Stimulated activated CD8-positive, alpha-beta memory T cell treated with anti-CD3 and anti-CD28 coated beads, Interleukin-15, amount 100 ng/mL, for 4 hours (primary cell): ENCODE measurements around the gene SLC6A5.

Experiments used
- DNase-seq, 2 donors: peaks; one replicate each; pipeline ENCODE4 v3.0.0-alpha.2; 2020; ENCODE audit warnings: low read depth in 2 of 2

Gene SLC6A5

DNA sequence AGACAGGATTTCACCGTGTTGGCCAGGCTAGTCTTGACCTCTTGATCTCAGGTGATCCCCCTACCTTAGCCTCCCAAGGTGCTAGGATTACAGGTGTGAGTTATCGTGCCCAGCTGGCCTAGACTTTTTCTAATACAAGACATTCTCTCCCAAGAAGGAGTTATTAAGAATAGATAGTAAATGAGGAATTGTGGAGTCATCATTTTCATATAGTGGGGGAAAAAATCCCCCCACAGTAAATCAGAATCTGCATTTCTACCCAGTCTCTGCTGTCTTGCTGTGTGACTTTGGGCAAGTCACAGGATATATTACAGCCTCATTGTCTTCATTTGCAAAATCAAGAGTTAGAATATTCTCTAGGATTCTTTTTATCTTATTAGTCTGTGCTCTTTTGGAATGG lies 21.6 kb downstream of the SLC6A5 start:
- DNase-seq, result no peak

DNA sequence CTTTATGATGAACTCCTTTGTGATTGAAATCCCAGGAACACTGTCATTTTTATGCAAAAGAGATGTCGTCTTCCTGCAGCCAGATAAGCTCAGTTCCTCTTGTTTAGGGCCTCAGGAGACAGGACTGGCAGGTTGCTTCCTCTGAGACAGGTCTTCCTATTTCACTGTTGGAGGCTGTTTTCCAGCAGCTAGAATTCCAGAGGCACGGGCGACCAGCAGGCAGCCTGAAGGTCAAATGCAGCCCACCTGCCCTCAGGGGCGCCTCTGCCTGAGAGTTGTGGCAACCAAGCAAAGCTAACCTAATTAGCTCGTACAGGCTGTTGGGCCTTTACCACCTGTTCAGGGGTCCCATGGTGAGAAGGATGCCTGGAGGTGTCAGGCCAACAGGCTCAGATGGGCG lies 22.3 kb downstream of the SLC6A5 start:
- no peak for DNase-seq

DNA sequence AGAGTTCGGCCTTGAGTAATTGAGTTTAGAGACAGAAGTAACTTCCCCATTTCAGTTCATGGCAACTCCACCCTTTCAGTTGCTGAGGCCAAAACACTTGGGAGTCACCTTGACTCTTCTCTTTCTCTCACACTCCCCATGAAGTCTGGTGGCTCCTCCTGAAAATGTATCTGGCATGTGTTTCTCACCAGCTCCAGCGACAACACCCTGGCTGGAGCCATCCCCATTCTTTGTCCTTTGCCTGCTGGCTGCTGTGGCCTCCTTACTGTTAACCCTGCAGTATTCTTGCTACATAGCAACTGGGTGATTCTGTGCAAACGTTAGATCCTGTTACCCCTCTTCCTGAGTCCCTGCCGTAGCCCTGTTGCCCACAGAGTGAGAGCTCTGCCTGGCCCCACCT lies 23.8 kb downstream of the SLC6A5 start:
- no peak for DNase-seq

DNA sequence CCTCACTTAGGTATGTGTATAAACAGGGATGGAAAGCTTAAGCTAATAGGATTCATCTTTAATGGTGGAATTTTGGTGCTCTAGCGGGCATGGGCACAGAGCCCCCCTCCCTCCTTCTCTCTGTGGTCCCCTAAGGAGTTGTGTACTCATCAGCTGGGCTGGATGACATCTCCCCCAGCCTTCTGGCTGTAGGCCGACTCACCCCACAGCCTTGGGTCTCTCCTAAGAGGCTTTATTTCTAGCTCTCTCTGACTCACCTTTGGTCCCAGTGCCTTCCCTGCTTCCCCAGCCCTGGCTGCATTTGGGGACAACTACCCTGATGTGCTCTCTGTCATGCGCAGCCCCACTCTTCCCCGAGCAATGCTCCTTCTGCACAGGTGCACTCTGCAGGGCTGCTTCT lies 26.9 kb downstream of the SLC6A5 start:
- DNase-seq, result no peak

DNA sequence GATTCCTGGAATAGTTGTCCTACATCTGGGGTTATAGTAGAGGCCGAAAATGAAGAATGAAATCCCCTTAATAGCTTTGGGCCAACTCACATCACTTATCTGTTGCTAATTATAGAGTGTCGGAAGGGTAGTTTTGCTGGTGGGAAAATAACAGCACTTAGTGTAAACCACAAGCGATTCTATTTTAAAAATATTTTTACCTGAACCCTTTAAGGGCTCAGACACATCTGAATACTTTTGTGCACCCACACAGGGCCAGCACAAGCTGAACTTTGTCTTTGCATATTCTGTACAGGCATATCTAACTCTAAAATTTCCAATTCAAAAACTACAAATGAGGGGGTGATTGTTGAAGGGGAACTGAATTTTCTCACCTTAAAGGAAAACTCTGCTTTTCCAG lies 27.6 kb downstream of the SLC6A5 start:
- DNase-seq, result no peak

DNA sequence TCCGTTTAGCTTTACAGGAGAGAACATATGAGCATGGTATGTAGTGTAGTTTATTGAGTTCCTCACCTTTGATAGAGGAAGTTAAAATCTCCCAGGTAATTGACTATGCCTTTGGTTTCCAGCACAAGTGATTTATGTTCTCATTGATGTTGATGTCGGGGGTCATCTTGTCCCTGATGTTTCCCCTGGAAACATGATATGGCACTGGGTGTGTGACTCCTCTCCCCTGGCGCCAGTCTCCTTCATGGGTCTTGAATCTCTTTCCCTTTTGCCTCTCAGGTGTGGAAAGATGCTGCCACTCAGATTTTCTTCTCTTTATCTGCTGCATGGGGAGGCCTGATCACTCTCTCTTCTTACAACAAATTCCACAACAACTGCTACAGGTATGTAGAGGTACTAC lies 28.3 kb downstream of the SLC6A5 start:
- no peak for DNase-seq

DNA sequence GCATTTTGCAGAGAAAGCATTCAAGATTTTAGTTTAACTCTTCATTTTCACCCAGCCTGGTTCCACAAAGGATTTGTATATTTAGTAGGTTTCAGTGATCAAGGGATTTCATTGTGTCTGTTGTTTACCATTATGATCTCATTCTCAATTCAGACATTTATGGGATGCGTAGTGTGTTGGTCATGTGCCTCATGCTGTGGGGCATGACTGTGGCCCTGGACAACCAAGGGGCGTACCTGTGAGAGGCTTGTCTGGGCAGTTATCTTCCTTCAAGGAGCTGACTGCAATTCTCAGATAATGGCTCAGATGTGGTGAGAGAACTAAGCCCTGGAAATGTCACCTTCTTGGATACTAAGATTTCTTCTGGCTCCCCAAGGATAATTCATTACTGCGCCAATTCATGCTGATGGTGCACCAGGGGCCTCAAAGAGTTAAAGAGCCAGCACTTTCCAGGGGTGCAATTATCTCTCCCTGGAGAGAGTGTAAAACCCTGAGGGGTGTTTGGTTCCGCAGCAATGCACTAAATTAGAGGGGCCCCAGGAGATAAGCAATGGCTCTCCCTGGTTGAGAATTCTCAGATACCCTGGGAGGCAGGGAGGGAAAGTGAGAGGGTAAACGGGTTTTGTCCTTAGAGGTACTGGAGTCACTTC lies 32.2 kb downstream of the SLC6A5 start:
- DNase-seq, result no peak

DNA sequence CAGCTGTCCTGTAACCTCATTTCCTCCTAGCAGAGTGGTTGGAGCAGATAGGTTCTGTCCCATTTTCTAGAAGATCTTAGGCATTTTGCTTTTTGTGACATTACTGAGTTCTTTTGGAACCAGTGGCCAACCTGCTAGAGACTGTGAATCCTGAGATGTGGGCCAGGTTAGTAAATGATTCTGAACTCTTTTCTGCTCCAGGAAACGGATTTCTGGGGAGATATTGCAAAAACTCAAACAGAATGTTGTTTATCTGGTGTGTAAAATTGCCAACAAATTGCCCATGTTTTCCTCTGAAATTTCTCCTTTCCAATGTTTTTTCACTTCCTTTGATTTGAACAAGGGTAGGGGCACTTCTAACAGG lies 32.7 kb downstream of the SLC6A5 start:
- DNase-seq, result no peak

DNA sequence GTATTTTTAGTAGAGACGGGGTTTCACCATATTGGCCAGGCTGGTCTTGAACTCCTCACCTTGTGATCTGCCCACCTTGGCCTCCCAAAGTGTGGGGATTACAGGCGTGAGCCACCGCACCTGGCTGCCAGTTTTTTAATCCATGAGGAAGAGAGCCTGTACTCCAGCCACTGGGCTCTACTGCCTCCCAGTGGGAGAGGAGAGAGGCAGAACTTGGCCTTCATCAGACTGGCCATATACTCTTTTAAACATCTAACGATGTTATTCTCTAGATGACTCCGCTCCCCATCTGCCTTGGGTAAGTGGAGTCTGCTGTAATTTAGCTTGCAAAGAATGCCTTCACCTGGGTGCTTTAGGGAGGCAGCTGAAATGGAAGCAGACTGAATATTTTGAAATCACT lies 34.6 kb downstream of the SLC6A5 start:
- DNase-seq, result no peak

DNA sequence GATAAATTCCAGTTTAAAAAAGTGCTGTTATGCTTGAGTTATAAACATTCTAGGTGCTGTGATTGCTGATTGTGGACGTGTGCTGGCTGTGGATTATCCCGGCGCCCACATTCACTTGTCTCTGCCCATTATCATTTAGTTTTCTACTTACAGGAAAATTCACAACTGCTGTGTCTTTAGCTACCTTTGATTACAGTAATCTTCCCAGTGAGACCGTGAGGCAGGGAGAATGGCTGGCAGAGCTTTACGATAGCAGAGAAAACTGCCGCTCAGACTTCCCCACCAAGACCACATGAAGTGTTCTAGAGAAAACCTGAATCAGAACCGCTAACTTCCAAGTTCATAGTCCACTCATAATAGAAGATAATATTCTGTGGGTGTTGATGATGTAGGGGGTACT lies 35.4 kb downstream of the SLC6A5 start:
- DNase-seq, result no peak

DNA sequence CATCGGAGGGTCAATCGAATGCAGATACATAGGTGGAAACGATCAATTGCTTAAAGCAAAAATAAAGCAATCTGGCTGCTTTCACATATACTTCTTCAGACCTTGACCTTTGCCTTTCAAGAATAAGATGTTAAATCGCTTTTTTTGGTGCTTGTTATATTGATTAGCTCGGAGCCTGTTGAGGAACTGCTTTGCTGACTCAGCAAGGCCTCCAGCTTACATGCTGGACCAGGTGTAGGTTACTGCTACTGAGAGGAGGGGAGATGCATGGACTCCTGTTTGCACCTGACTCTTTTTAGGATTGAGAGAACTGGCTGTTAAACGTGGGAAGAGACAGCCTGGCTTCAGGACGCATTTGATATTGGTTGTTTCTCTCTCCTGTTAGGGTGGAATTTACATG lies 38.7 kb downstream of the SLC6A5 start:
- DNase-seq, result no peak

DNA sequence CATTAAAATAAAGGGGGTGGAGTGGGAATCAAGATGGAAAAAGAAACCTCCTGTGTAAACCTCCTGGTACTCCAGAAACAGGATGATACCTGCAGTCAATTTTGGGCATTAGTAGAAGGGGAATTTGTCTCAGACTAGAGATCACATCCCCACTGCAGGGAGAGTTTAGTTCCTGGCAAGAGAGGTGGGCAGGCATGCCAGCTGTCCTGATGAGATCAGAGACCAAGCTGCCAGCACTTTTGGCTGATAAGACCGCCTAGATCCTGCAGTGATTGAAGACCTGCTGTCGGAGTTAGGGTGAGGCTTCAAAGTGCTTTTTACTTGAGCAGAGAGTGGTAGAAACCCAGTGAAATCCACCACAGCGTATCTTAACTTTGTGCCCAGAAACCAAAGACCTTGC lies 40.3 kb downstream of the SLC6A5 start:
- no peak for DNase-seq

DNA sequence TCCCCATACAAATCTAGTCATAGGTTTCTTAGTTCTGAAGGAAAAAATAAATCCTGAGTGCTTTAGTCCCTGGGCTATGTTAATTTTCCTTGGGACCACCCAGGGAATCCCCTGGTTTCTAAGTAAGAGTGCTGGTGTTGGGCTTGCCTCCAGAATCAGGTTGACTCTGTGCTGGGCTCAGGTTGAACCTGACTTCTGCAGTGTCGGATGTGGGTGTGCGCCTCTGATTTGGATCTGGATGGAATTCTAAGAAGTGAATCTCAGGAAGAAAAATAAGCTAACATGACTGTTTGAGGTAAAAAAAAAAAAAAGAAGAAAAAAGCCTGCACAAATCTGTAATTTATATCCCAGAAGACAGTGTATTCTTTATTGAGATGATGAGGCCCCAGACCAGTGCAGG lies 41.0 kb downstream of the SLC6A5 start:
- no peak for DNase-seq

DNA sequence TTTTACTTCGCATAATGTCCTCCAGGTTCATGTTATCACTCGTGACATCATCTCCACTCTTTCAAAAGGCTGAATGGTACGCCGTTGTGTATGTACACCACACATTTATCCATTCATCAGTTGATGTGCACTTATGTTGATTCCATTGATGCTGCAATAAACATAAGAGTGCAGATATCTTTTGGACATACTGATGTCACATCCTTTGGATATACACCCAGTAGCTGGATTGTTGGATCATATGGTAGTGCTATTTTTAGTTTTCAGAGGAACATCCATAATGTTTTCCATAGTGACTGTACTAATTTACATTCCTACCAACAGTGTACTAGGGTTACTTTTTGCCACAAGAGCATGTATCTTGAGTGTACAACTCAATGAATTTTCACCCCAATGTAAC lies 45.0 kb downstream of the SLC6A5 start:
- DNase-seq, result no peak

DNA sequence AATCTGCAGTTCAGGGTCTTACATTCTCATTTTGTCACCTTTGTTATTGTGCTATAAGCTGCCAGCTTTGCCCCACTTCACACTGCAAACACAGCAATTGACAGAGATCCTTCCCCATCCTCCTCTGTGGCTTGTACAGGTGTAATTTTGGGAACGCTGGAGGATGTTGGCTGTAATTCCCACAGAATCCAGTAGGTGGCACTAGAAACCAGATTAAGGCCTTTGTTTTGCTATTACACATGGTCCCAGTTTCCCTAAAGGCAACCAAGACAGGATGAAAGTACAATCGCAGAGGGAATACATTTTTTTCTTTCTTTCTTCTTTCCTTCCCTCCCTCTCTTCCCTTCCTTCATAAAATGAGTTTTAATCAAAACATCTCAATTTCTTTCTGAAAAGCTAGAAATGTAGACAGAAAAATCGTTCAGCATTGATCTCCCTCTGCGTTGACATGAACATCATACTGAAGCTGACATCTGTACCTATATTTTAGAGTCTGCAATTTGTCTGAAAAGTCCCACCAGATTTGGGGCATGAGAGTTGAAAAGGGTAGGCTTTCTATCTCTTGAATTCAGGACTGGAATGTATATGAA lies 48.7 kb downstream of the SLC6A5 start:
- peak in 1 of 2 donors; percentile 4 for DNase-seq

DNA sequence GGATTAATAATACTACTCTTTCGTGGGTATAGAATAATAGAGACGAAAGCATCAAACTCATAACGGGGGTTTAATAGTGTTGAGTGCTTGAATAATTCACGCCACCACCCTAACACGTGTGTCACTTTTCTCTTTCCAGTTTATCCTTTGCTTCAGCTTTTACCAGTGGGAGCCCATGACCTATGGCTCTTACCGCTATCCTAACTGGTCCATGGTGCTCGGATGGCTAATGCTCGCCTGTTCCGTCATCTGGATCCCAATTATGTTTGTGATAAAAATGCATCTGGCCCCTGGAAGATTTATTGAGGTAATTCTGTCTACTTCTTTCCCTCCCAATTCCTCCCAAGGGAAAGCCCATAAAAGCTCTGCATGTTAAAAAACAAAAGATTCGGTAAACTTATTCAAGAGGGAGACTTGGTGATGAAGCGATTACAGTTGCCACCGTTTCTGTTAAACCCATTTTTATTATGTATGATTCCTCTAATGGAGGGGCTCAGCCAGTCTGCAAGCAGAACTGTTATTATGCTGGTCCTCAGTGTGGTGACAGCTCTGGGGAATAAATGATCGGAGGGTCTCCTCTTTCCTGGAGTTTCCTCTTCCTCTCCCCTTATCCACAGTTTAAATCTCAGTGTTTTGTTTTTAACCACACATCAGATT lies 52.9 kb downstream of the SLC6A5 start:
- no peak for DNase-seq

DNA sequence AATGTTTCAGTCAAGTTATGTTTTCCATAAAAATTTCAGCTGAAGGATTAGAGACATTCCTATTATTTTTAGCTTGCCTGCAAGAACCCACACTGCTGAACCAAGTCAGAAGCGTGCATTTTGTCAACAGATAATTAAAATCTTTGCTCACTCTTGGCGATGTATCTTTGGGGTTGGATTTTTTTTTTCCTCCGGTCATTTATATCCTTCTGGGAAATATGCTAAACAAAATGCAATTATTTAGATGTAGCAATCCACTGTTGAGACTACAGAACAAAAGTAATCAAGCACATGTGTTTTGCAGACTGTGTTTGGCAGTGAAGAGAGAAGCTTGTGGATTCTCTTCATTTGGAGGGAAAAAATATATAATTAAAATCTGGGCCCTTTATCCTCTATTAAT lies 54.6 kb downstream of the SLC6A5 start:
- no peak for DNase-seq

DNA sequence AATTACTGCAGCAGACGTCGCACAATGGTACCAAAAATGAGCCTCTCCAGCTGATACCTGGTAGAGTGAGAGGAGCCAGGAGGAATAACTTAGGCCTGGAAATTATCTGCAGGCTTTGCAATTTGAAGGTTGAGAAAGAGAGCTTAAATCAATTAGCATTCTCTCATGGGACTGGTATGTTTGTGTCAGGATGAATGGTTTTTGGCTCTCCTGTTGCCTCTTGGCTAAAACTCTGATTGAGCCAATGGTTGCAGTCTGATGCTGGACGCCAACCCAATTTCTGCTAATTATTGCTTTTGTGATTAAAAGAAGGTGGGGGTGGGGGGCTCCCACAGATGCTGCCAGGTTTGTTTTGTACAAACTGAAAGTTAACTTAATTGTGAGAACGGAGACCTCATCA lies 57.5 kb downstream of the SLC6A5 start:
- no peak for DNase-seq

DNA sequence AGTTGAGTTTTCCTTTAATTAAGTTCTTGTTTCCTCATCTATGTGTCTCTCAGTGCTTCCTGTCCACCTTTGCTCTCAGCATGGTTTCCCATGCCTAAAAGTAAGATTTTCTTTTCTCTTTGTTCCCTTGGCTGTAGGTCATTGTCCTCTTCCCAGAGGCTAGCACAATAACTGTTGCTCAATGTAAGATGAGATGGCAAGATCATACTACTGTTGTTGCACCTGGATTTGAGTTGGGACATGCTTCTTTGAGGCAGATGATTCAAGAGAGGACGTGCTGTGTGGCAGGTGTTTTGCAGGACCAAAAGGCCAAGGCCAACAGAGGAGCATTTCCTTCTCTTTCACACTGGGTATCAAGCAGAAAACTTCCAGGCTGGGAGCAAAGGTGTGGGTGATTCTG lies 58.7 kb downstream of the SLC6A5 start:
- no peak for DNase-seq

DNA sequence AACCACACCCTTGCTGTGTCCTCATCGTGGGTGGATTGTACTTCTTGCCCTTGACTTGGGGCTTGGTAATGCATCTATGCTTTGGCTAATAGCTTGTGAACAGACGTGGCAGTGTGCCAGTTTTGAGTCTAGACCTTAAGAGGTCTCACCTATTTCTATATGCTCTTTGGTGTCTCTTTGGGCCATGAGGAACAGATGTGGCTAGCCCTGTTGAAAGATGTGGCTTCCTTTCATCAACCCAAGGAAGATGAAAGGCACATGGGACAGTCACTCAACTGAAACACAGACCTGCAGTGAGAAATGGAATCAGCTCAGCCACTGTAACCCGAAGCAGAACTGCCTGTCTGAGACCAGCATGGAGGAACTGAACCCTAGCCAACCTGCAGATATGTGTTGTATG lies 62.0 kb downstream of the SLC6A5 start:
- no peak for DNase-seq

DNA sequence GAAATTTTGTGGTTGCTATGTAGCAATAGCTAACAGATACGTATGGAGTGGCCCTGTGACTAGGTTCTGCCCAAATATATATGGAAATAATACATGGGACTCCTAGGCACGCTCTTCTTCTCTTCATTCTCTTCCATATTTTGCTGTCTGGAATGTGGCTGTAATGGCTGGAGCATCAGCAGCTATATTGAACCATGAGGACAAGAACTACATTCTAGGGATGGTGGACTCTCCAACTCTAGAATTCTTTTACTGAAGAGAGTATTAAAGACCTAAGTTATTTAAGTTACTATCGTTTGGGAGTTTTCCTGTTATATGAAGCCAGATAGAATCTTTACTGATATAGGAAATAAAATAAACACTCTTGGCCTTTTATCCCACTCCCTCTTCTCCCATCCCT lies 62.4 kb downstream of the SLC6A5 start:
- DNase-seq, result no peak

DNA sequence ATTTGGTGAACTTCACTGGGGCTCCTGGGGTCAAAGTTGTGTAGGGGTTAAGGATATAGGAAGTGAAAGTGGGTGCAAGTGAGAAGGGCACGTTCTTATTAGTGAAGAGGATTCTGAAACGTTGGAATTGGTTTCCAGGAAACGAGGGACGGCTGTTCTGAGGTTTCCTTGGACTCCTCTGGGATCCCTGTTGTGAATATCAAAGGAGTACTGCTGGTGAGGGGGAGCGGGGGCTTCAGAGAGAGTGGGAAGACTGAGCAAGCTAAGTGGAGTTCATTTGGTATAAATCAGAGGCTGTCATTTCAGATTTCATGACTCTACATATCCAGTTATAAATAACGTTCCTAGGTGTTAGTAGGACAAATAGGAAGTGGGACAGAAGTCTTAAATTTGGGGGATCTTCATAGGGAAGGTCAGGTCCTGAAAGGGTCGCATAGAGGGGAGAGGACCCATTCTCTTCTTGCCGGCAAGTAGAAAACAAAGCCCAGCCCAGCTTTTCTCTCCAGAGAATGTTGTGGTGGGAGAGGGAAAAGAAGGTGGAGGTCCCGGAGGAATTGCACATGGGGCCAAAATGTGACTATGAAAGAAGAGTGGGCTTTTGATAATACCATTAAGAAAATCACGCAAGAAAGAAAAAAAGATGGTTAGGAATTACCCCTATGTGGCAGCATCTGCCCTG lies 68.9 kb downstream of the SLC6A5 start:
- no peak for DNase-seq
